Measurements from ENCODE around the gene DDX19B. TPM values are rescaled to one million over a fixed set of nuclear protein-coding genes. Genes with fewer than 3 reads are reported as not detected.

DDX19B gene
- total and polyA plus RNA-seq, 12 donors, result 22.1 to 55.7 (median 32.4) TPM

GRCh38 chr16:70381604-70382342, 82.8 kb downstream of the DDX19B start:
- no peaks in the 10 kb centered on the region for H3K27me3 ChIP-seq
- peak overlapping the region in 2 of 4 donors; percentile 28 to 71 for H3K4me3 ChIP-seq
- 21 to 41% (median 27%) methylated on average over 22 to 47 of the region's 47 CpGs for WGBS, 4 donors
- peaks cover 8 to 18% of the 10 kb centered on the region in 2 donors for H3K4me1 ChIP-seq (replicated peaks in 1 of 2)
- no peak for DNase-seq
- TF ChIP-seq, protein P1, sequence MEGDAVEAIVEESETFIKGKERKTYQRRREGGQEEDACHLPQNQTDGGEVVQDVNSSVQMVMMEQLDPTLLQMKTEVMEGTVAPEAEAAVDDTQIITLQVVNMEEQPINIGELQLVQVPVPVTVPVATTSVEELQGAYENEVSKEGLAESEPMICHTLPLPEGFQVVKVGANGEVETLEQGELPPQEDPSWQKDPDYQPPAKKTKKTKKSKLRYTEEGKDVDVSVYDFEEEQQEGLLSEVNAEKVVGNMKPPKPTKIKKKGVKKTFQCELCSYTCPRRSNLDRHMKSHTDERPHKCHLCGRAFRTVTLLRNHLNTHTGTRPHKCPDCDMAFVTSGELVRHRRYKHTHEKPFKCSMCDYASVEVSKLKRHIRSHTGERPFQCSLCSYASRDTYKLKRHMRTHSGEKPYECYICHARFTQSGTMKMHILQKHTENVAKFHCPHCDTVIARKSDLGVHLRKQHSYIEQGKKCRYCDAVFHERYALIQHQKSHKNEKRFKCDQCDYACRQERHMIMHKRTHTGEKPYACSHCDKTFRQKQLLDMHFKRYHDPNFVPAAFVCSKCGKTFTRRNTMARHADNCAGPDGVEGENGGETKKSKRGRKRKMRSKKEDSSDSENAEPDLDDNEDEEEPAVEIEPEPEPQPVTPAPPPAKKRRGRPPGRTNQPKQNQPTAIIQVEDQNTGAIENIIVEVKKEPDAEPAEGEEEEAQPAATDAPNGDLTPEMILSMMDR (IDR thresholded peaks at IDR 0.05), result no peak
- TF ChIP-seq POLR2A (IDR thresholded peaks at IDR 0.05), result peak; percentile 24 to 25
- H3K9me3 ChIP-seq (replicated peaks in 1 of 3), result no peaks in the 10 kb centered on the region
- peaks cover 0 to 13% of the 10 kb centered on the region in 2 donors for H3K36me3 ChIP-seq (replicated peaks in 1 of 2)
- H3K27ac ChIP-seq, result peak overlapping the region in 2 of 5 donors; percentile 65 to 69
- intact Hi-C loops (cut with DNase I), result loop anchor here in 1 of 2 donors (5.0 kb wide), 1 partner anchor 56 kb away; the partner anchor contains the start of gene ST3GAL2

GRCh38 chr16:70383421-70383960, 84.5 kb downstream of the DDX19B start:
- intact Hi-C loops (cut with DNase I), result loop anchor here in 1 of 2 donors (5.0 kb wide), 1 partner anchor 54 kb away; the partner anchor contains the start of gene ST3GAL2
- DNase-seq, result no peak

More at GRCh38 chr16:70383421-70383960, 84.5 kb downstream of the DDX19B start:
- no peak overlapping the region for H3K27ac ChIP-seq
- peaks cover 0 to 30% of the 10 kb centered on the region in 2 donors for H3K36me3 ChIP-seq (replicated peaks in 1 of 2)
- TF ChIP-seq, protein P1 (IDR thresholded peaks at IDR 0.05), result no peak
- no peak for TF ChIP-seq POLR2A (IDR thresholded peaks at IDR 0.05)
- 87 to 93% (median 90%) methylated on average over 6 of the region's 6 CpGs for WGBS, 4 donors
- H3K4me3 ChIP-seq, result no peak overlapping the region
- H3K27me3 ChIP-seq, result no peaks in the 10 kb centered on the region
- peaks cover 8 to 18% of the 10 kb centered on the region in 2 donors for H3K4me1 ChIP-seq (replicated peaks in 1 of 2)
- no peaks in the 10 kb centered on the region for H3K9me3 ChIP-seq (replicated peaks in 1 of 3)

Small RNA genes within 50 kb of the gene (small RNA-seq; reads per million reads assigned to genes)
- 0 reads per million in 2 donors for gene RN7SL279P

Other genes with a start within 250 kb of the DDX19B start
- 10 to 100 TPM; 14.6 to 58.7 (median 28.2) TPM for gene PDPR, start 184.9 kb upstream of the DDX19B start, total RNA-seq
- gene PDPR, start 184.9 kb upstream of the DDX19B start, polyA plus RNA-seq, result 10 to 100 TPM in 2 of 3 donors, 1 to 10 TPM in 1; 8.2 to 16.3 (median 13.4) TPM
- 1 to 10 TPM in 3 of 9 donors, under 1 TPM in 3, not detected in 3; 0.25 to 2.9 (median 1.1) TPM for gene CLEC18C, start 125.4 kb upstream of the DDX19B start, total RNA-seq
- 1 to 10 TPM in 1 of 3 donors, under 1 TPM in 2; 0.17 to 2.0 (median 0.26) TPM for gene CLEC18C, start 125.4 kb upstream of the DDX19B start, polyA plus RNA-seq
- 10 to 100 TPM; 17.3 to 49.6 (median 30.3) TPM for gene EXOSC6, start 47.2 kb upstream of the DDX19B start, total RNA-seq
- gene EXOSC6, start 47.2 kb upstream of the DDX19B start, polyA plus RNA-seq, result 10 to 100 TPM; 12.0 to 17.5 (median 12.6) TPM
- 100 to 1,000 TPM in 3 of 9 donors, 10 to 100 TPM in 6; 76.0 to 120 (median 92.1) TPM for gene AARS1, start 9.7 kb upstream of the DDX19B start, total RNA-seq
- 100 to 1,000 TPM in 1 of 3 donors, 10 to 100 TPM in 2; 31.2 to 110 (median 38.7) TPM for gene AARS1, start 9.7 kb upstream of the DDX19B start, polyA plus RNA-seq
- gene DDX19A, start 47.7 kb downstream of the DDX19B start, total RNA-seq, result 10 to 100 TPM; 31.1 to 68.5 (median 43.4) TPM
- 10 to 100 TPM; 14.6 to 55.5 (median 14.9) TPM for gene DDX19A, start 47.7 kb downstream of the DDX19B start, polyA plus RNA-seq
- gene ST3GAL2, start 139.9 kb downstream of the DDX19B start, total RNA-seq, result 10 to 100 TPM; 14.0 to 30.8 (median 27.4) TPM
- 10 to 100 TPM in 1 of 3 donors, 1 to 10 TPM in 2; 5.3 to 12.3 (median 8.0) TPM for gene ST3GAL2, start 139.9 kb downstream of the DDX19B start, polyA plus RNA-seq
- gene FCSK, start 155.4 kb downstream of the DDX19B start, total RNA-seq, result 10 to 100 TPM in 8 of 9 donors, 1 to 10 TPM in 1; 9.0 to 33.5 (median 22.2) TPM
- 10 to 100 TPM in 2 of 3 donors, 1 to 10 TPM in 1; 5.2 to 34.8 (median 23.8) TPM for gene FCSK, start 155.4 kb downstream of the DDX19B start, polyA plus RNA-seq
- gene COG4, start 224.4 kb downstream of the DDX19B start, total RNA-seq, result 100 to 1,000 TPM in 1 of 9 donors, 10 to 100 TPM in 8; 42.3 to 195 (median 69.0) TPM
- gene COG4, start 224.4 kb downstream of the DDX19B start, polyA plus RNA-seq, result 100 to 1,000 TPM in 1 of 3 donors, 10 to 100 TPM in 2; 28.2 to 128 (median 86.2) TPM
- gene SF3B3, start 224.6 kb downstream of the DDX19B start, total RNA-seq, result 100 to 1,000 TPM in 6 of 9 donors, 10 to 100 TPM in 3; 66.2 to 242 (median 172) TPM
- gene SF3B3, start 224.6 kb downstream of the DDX19B start, polyA plus RNA-seq, result 100 to 1,000 TPM in 2 of 3 donors, 10 to 100 TPM in 1; 82.1 to 200 (median 101) TPM

Measured in adrenal gland (tissue), 12 donors.